ENCODE results near the gene LYPD6.

The LYPD6 gene

DNA sequence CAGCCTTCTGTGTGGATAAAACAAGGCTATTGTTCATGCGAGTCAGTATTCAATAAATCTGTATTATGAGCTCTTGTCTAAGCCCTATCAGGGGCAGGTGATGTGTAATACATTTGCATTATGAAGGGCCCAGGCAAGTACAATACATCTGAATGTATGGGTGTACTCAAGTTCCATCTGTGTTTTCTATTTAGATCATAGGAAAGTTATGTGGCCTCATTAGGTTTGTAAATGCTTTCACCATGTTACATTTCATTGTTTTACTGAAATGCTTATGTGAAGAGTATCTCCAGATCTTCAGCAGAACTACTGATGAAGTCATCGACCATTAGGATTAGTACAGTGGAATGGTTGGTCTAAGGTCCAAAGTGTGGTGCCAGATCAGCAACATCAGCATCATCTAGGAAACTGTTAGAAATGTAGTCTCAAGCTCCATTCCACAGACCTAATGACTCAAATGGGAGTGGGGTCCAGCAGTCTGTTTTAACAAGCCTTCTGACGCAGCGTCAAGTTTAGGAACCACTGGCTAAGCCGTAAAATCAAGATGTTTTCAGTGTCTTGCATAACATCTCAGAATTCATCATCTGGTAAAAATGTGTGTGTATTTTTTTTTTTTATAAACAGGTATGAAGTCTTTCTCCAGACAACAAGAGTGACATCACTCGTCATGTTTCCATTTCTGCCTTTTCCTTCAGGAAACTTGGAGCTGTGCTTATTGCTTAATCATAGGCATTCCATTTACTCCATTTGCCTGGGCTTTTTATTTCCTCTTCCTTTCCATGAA, 80.5 kb downstream of the LYPD6 start:
- DNase-seq = no peak

- DNase-seq = no peak
These were observed 83.1 kb downstream of the LYPD6 start for GRCh38 chr2:149413487-149413886.

GRCh38 chr2:149415086-149415485, 84.7 kb downstream of the LYPD6 start:
- no peak for DNase-seq

DNA sequence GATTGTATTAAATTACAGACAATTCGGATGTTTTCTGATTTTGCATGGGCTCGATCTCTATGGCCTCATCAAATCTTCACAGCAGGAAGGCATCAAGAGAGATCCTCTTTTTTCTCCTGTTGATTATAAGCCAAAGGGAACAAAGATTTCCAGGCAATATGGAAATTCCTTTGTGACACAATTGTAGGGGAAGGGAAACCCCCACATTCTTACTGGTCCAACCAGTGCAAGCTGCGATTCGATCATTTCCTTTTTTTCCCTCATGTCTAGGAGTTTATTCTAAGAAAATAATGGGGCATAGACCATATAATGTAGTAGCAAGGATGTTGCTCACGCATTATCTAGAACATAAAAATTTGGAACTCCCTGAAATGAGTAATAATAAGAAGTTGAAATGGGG, 87.7 kb downstream of the LYPD6 start:
- DNase-seq = no peak

- no peak for DNase-seq
These were observed 89.9 kb downstream of the LYPD6 start for GRCh38 chr2:149420053-149420963.

GRCh38 chr2:149421791-149422190, 91.4 kb downstream of the LYPD6 start:
- no peak for DNase-seq

DNA sequence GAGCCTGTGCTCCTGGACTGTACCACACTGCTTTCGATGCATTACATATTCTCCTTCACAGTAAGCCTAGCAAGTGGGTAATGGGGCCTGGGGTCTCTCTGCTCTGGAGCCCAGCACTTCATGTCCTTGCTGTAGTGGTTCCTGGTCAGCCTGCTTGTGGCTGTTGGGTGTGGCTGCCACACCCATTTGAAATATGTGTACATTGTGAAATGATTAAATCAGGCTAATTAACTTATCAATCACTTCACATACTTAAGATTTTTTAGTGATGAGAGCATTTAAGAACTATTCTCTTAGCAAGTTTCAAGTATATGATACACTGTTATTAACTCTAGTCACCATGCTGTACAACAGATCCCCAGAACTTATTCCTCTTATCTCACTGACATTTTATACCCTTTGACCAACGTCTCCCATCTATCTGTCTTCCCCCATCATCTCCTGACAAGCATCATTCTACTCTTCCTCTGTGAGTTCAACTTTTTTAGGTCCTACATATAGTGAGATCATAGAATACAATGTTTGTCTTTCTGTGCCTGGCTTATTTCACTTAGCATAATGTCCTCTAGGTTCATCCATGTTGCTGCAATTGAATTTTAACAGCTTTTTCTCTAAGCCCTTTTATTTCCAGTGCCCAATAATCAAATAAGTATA, 92.1 kb downstream of the LYPD6 start:
- no peak for DNase-seq

GRCh38 chr2:149422991-149423338, 92.6 kb downstream of the LYPD6 start:
- no peak for DNase-seq

GRCh38 chr2:149423630-149424029, 93.2 kb downstream of the LYPD6 start:
- no peak for DNase-seq

DNA sequence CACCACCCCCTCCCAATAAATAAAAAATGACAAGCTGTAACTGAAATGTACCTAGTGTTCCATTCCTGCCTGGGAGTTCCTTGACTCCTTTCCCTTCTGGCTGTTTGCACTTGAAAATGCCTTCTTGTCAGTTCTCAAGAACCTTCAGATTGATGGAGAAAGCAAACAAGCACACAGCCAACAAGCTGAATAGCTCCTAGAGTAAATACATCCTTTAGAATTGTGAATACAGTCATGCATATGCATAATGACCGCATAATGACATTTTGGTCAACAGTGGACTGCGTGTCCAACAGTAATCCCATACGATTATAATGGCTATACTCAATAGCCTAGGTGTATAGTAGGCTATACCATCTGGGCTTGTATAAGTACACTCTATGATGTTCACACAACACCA, 97.0 kb downstream of the LYPD6 start:
- no peak for DNase-seq

DNA sequence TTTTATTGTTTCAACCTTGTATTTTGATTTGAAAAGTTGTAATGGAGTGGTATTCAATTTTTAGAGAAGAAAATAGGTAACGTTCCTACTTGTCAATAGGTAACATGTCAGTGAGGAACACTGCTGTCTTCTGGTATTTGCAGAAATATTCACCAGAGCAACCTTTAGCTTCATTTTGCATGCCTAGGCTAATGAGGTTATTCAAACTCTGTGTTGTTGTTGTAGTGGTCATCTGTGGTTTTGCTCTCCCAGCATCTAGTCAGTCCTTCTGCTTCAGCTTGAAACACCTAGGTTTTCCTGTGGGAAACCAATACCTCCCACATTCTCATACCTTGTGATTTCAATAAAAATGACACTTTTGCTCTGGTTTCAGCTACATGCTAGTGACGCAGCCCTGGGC, 98.4 kb downstream of the LYPD6 start:
- no peak for DNase-seq

DNA sequence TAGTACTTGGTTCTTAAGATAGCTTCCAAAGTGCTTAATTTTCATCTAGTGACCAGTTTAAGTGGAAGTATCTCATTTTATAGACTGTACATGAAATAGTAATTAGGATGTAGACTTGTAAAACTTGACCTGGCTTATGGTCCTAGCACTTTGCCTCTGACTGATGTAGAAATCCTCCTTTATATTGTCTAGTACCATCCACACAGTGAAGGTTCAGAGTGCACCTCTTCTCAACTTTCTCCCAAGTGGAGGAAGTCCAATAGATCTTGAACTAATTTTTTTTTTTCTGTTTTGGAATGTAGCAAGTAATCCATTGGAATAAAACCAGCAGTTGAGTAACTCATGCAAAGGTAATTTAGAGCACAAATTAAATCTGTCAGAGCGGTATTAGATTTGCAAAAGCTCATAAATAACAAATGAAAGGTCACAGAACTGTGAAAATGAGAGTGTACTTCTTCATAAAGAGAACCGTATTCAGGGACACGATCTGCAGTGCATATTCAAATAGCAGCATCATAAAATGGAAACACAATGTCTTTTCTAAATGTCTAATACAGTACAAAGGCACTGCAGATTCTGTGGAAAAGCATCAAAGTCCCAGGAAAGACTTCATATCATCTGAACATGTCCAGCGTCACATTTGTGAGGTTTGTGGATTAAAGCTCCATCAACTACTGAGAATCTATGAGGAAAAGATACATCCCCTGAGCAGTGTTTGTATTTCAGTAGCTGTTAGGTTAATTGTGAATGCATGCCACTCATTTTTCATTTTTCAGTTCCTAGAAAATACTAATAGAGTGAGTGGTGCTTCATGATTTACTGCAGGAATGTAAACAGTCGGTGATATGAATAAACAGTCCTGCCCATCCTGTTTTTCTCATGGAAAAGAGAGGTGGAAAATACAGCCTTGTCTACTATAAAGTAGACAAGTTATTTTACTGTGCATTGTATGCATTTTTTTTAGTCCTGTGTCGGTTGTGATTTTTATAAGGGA, 100.7 kb downstream of the LYPD6 start:
- no peak for DNase-seq

DNA sequence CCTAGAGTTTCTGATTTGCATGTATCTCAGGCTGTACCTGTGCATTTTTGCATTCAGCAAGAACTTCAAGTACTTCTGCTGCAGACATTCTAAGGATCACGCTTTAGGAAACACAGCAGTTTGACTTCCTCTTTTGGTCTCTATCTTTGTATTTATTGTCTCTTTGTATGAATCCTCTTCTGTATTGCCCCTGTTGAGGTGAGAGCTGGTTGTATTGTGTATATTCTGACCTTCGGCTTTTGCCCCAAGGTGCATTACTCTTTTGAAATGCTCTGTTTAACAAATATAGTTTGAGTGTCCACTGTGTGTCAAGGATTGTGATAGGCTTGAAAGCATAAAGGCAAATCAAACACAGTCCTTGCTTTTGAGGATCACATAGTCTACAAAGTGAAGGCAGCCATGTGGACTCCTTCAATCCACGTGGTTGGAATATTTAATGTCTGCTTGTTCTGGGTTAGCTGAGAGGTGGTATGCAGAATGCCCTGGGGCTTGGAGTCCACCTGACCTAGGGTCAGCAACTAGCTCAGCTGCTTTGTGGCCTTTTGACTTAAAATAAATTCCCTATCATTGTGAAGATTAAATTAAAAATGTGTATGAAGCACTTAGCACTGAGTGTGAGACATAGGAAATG, 108.1 kb downstream of the LYPD6 start:
- peak; percentile 4 for DNase-seq

DNA sequence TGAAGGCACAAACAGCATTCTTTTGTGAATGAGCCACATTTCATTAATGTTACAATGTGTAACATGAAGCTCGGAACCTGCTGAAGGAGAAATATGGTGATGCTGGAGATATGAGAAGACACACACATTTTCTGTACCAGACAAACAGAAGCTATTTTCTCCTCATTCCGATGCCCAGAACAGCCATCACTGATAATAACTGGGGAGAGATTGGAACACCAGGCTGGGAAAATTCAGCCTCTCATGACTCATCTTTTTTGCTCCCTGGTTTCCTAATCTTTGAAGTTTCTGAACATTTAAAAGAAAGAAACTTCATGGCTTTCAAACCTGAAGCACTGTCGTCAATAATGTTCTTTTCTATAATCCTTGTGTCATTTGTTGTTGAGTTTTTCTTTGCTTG, 110.9 kb downstream of the LYPD6 start:
- no peak for DNase-seq

DNA sequence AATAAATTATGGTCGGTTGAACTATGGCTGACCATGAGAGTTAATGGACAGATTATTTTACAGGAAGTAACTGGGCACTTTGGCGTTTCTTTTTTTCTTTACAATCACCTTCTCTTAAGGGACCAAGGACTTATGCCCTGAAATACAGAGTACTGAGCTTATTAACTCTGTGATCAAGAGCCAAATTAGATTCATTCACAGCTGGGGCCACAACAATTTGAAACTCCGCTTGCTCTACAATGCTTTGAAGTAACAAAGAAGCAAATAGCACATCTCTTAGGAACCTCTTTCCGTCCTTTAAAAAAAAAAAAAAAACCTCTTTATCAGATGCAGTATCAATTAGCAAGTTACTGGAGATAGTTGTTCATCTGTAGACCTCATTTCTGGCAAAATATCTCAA, 112.0 kb downstream of the LYPD6 start:
- no peak for DNase-seq

GRCh38 chr2:149443150-149443549, 112.8 kb downstream of the LYPD6 start:
- DNase-seq = no peak

GRCh38 chr2:149446748-149447147, 116.4 kb downstream of the LYPD6 start:
- no peak for DNase-seq

DNA sequence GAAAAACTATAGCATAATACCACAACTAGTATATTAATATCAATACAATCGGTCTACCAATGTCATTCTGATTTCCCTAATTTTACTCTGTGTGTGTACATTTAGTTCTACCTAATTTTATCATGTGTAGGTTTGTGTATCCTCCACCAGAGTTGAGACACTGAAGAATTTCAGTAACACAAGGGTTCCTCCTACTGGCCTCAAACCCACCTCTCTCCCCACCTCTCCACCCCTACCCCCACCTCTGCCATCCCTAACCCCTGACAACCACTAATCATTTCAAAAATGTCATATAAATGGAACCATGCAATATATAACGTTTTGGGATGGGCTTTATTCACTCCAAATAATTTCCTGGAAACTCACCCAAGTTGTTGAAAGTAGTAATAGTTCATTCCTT, 117.9 kb downstream of the LYPD6 start:
- DNase-seq = no peak

GRCh38 chr2:149449017-149449416, 118.6 kb downstream of the LYPD6 start:
- no peak for DNase-seq

DNA sequence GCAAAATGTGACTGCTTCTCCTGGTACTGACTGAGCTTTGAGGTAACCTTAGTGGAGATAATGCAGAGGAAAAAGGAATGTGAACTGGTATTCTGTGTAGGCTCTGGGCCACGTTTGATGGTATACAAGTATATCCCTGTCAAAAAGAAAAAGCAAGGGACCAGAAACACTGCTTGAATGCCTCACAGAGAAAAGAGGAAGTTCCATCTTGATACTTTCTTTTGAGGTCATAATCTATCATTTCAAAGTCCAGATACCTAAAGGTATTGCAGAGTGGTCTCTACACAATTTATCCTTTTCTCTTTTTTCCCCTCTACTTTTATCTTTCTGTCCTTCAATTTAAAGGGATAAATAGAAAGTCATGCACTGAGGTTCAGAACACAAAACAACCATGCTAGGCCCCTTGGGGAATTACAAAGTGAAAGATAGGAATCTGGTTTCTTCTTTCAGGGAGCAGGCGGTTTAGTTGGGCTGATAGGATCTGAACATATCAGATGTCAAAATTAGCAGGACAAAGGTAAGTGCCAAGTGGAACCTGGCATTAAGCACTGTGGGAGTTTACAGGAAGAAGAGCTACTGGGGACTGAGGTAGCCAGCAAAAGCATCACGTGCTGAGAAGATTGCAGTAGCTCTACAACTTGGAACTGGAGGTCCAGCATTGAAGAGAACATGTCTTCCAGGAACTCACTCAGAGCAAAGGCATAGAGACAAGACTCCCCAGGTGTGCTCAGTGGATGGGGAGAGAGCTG, 121.2 kb downstream of the LYPD6 start:
- DNase-seq = no peak

DNA sequence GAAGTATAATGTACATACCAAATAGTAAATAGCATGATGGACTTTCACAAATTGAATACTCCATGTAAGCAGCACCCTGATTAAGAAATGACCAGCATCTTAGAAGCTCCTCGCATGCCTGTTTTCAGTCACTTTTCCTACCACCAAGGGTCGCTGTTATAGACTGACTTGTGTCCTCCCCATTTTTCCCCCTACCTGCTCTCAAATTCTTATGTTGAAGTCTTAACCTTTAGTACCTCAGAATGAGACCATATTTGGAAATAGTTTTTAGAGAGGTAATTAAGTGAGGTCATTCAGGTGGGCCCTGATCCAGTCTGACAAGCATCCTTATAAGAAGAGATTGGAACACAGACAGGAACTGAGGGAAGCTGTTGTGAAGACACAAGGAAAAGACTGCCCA, 125.9 kb downstream of the LYPD6 start:
- no peak for DNase-seq

All from hematopoietic multipotent progenitor cell treated with erythropoietin and hydrocortisone succinate and interleukin-3 and kit ligand, for 6 days (in vitro differentiated cells).